B cell (primary cell): ENCODE results near the gene ZNF106. TPM values are rescaled to one million over a fixed set of nuclear protein-coding genes. Genes with fewer than 3 reads are reported as not detected.

ENCODE experiments used
- ATAC-seq: fragments of 200-7000 bp; cut with Tn5 transposase; one replicate; pipeline ENCODE4 v1.10.0; 2021; ENCODE audit warnings: low read depth, mild to moderate bottlenecking, moderate number of reproducible peaks, moderate library complexity
- CTCF ChIA-PET: fragments of 350-600 bp; sonication (Branson Sonifier 250); formaldehyde crosslinking; loops from one replicate; lab custom pipeline; 2021; ENCODE audit warnings: antibody characterized with exemption, inconsistent platforms; lab: Charles Lee
- POLR2A ChIA-PET: fragments of 350-600 bp; sonication (Branson Sonifier 250); formaldehyde crosslinking; loops from one replicate; lab custom pipeline; 2021; ENCODE audit warnings: antibody characterized with exemption; lab: Charles Lee
- DNase-seq: peaks from one replicate; pipeline ENCODE4 v3.0.0; 2013
- H2AFZ ChIP-seq: 2 replicates; pipeline ENCODE4 v1.6.1; 2012; ENCODE audit warnings: mild to moderate bottlenecking, low read depth, low read length; ENCODE audit not compliant: insufficient read depth, poor library complexity, severe bottlenecking
- H3K27ac ChIP-seq, 2 donors: 1 replicate in 1 of 2; 2 replicates in 1 of 2; pipeline ENCODE4 v1.5.1; 2012 to 2013; ENCODE audit warnings: low read length in 2 of 2, mild to moderate bottlenecking in 2 of 2, moderate library complexity in 1 of 2
- H3K27me3 ChIP-seq, 4 experiments: fragments of 200-600 bp in 1 of 4; sonication (generic) in 1 of 4; replicated peaks in 1 of 4; 1 replicate in 2 of 4; 2 replicates in 2 of 4; pipeline versions ENCODE4 v1.6.1 to v1.7.0; 2013 to 2016; ENCODE audit warnings: low read length in 3 of 4, mild to moderate bottlenecking in 2 of 4, mixed read lengths in 1 of 4, moderate library complexity in 1 of 4; ENCODE audit not compliant: insufficient read depth in 4 of 4, control insufficient read depth in 3 of 4; ENCODE audit errors: control extremely low read depth in 1 of 4
- H3K36me3 ChIP-seq, 2 experiments: replicated peaks in 1 of 2; 1 replicate in 1 of 2; 2 replicates in 1 of 2; pipeline versions ENCODE4 v1.6.1 to v1.7.1; 2013; ENCODE audit warnings: low read length in 1 of 2; ENCODE audit not compliant: insufficient read depth in 2 of 2, control insufficient read depth in 1 of 2; ENCODE audit errors: control extremely low read depth in 1 of 2, extremely low read depth in 1 of 2
- H3K4me1 ChIP-seq, 2 donors: fragments of 200-600 bp in 1 of 2; sonication (generic) in 1 of 2; 1 replicate in 1 of 2; 2 replicates in 1 of 2; pipeline versions ENCODE4 v1.5.1 to v1.6.1; 2013 to 2017; ENCODE audit warnings: low read length in 2 of 2; ENCODE audit not compliant: control insufficient read depth in 2 of 2, insufficient read depth in 2 of 2
- H3K4me2 ChIP-seq: replicated peaks from 2 replicates; pipeline ENCODE3; 2012; ENCODE audit warnings: mild to moderate bottlenecking, low read depth, low read length; ENCODE audit not compliant: poor library complexity, severe bottlenecking
- H3K4me3 ChIP-seq, 5 experiments: fragments of 200-600 bp in 1 of 5; sonication (generic) in 1 of 5; 1 replicate in 3 of 5; 2 replicates in 2 of 5; pipeline versions ENCODE4 v1.5.1 to v1.7.0; 2011 to 2016; ENCODE audit warnings: low read length in 4 of 5, mild to moderate bottlenecking in 4 of 5, low read depth in 2 of 5, control low read depth in 1 of 5, moderate library complexity in 1 of 5; ENCODE audit not compliant: insufficient read depth in 1 of 5; ENCODE audit errors: control extremely low read depth in 1 of 5, extremely low read depth in 1 of 5
- H3K79me2 ChIP-seq: fragments of 200-600 bp; sonication (generic); one replicate; pipeline ENCODE4 v1.6.0; 2016; ENCODE audit warnings: low read length; ENCODE audit not compliant: control insufficient read depth, insufficient read depth
- H3K9ac ChIP-seq: fragments of 200-600 bp; sonication (generic); 2 replicates; pipeline ENCODE4 v1.6.1; 2017; ENCODE audit warnings: mild to moderate bottlenecking, low read length, moderate library complexity
- H3K9me3 ChIP-seq, 3 donors: one replicate each; pipeline versions ENCODE4 v1.6.1 to v1.7.1; 2013; ENCODE audit warnings: low read length in 2 of 3; ENCODE audit not compliant: control insufficient read depth in 2 of 3, insufficient read depth in 1 of 3; ENCODE audit errors: control extremely low read depth in 1 of 3
- H4K20me1 ChIP-seq: 2 replicates; pipeline ENCODE4 v1.6.0; 2012; ENCODE audit warnings: mild to moderate bottlenecking, low read length; ENCODE audit not compliant: insufficient read depth, control insufficient read depth, poor library complexity, severe bottlenecking
- H3K27ac Mint-ChIP-seq: one replicate; pipeline ENCODE4 v1.8.0; 2021; ENCODE audit warnings: mixed read lengths
- H3K27me3 Mint-ChIP-seq: one replicate; pipeline ENCODE4 v1.8.0; 2021; ENCODE audit warnings: mixed read lengths
- H3K4me1 Mint-ChIP-seq: one replicate; pipeline ENCODE4 v1.8.0; 2021; ENCODE audit warnings: mixed read lengths
- H3K4me3 Mint-ChIP-seq: one replicate; pipeline ENCODE4 v1.8.0; 2021; ENCODE audit warnings: mixed read lengths
- H3K9me3 Mint-ChIP-seq: one replicate; pipeline ENCODE4 v1.8.0; 2022; ENCODE audit warnings: mixed read lengths; ENCODE audit not compliant: insufficient read depth
- EZH2 ChIP-seq: IDR thresholded peaks from 2 replicates; pipeline ENCODE4 v1.6.1; 2012; ENCODE audit warnings: borderline replicate concordance, low read depth, mild to moderate bottlenecking, moderate library complexity, low read length; ENCODE audit not compliant: insufficient read depth, poor library complexity, severe bottlenecking
- WGBS: methylation state at CpG from one replicate; pipeline ENCODE4 v1.1.5; 2013; ENCODE audit warnings: missing lambda C conversion rate; ENCODE audit not compliant: insufficient coverage; 5-methylcytosine and 5-hydroxymethylcytosine counted together
- intact Hi-C: fragments of 100-400 bp; cut with micrococcal nuclease; formaldehyde crosslinking; loops from one replicate; pipeline ENCODE4 v1.10.0; 2022
- polyA plus RNA-seq: library from polyadenylated mRNA; depleted of rRNA; stranded (reverse); fragments of >200 nt; gene quantifications from 2 replicates; pipeline ENCODE4 v1.2.3, GENCODE V29; 2012
- total RNA-seq, 2 donors: library from RNA; stranded (reverse); fragments of 120-200 nt in 1 of 2; gene quantifications; 1 replicate in 1 of 2; 2 replicates in 1 of 2; pipeline versions ENCODE4 v1.2.3 to v1.2.4, GENCODE V29; 2013 to 2022
- TF ChIP-seq, protein P1 (sequence below): fragments of 200-600 bp; IDR thresholded peaks from one replicate; pipeline ENCODE4 v1.8.0; 2022; ENCODE audit warnings: antibody characterized with exemption, mild to moderate bottlenecking

The ZNF106 gene
- total and polyA plus RNA-seq, 2 donors (not counting 1 experiment from before 2014, with no cell fraction given): 10.1 to 51.4 TPM

DNA sequence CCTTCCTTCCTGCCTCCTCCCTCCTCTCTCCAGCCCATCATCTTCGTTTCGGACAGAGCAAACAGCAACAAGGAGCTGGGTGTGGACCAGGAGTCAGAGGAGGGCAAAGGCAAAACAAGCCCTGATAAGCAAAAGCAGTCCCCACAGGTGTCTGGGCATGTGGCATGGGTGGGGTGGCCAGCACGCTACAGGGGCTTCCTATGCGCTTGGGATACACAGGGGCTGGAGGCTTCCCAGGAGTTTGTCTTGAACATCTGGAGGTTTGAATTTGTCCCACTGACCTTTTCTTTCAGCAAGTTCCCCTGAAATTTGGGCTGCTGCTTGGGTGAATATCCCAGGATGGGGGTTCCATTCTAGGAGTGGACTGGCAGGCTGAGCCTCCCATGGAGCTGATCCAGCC is 82.8 kb downstream of the ZNF106 start:
- no peak for TF ChIP-seq EZH2
- TF ChIP-seq, protein P1, sequence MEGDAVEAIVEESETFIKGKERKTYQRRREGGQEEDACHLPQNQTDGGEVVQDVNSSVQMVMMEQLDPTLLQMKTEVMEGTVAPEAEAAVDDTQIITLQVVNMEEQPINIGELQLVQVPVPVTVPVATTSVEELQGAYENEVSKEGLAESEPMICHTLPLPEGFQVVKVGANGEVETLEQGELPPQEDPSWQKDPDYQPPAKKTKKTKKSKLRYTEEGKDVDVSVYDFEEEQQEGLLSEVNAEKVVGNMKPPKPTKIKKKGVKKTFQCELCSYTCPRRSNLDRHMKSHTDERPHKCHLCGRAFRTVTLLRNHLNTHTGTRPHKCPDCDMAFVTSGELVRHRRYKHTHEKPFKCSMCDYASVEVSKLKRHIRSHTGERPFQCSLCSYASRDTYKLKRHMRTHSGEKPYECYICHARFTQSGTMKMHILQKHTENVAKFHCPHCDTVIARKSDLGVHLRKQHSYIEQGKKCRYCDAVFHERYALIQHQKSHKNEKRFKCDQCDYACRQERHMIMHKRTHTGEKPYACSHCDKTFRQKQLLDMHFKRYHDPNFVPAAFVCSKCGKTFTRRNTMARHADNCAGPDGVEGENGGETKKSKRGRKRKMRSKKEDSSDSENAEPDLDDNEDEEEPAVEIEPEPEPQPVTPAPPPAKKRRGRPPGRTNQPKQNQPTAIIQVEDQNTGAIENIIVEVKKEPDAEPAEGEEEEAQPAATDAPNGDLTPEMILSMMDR: no peak
- H3K27ac Mint-ChIP-seq: no peak overlapping the region
- Histone ChIP-seq H3K4me2 (no peak overlapping the region), H3K27me3 (no peaks in the 10 kb centered on the region), H3K79me2 (no peaks in the 10 kb centered on the region), H2AFZ (no peak overlapping the region), H4K20me1 (no peaks in the 10 kb centered on the region), H3K4me3 (no peak overlapping the region), H3K36me3 (peaks cover 0 to 25% of the 10 kb centered on the region in 2 experiments), H3K27ac (no peak overlapping the region), H3K9ac (no peak overlapping the region), H3K9me3 (no peaks in the 10 kb centered on the region), H3K4me1 (no peaks in the 10 kb centered on the region)
- intact Hi-C loops: no loop called here
- H3K9me3 Mint-ChIP-seq: no peaks in the 10 kb centered on the region
- H3K4me1 Mint-ChIP-seq: no peaks in the 10 kb centered on the region
- ATAC-seq (no peak), DNase-seq (no peak)
- H3K4me3 Mint-ChIP-seq: no peak overlapping the region
- ChIA-PET POLR2A (no interaction called here), CTCF (no interaction called here)
- WGBS: 98% methylated on average over 4 of the region's 4 CpGs
- H3K27me3 Mint-ChIP-seq: no peaks in the 10 kb centered on the region

DNA sequence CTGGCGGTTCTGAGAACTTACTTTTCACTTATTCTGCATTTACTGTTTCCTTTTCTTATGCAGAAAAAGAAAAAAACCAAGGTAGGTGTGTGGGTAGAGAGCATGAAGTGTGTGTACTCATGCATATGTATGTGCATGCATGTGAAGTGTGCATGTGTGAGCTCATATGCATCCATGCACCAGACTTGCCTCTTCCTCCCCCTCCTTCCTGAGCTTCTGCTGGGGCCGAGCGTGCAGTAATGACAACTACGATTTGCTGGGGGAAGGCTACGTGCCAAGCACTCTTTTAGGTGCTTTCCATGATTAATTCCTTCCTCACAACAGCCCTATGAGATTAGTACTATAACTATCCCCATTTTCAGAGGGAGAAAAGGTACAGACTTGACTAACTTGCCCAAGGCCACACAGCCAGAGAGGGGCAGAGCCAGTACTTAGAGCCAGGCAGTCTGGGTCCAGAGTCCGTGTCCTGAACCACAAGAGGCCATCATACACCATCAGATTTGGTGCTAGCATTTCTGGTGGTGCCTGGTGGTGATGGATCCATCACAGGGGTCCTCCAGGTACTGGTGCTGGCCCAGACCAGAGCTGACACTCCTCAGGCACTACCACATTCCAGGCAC is 85.0 kb downstream of the ZNF106 start:
- Histone ChIP-seq H3K9me3 (peaks cover 0 to 2% (median 0%) of the 10 kb centered on the region in 3 donors), H3K27me3 (no peaks in the 10 kb centered on the region), H3K36me3 (peaks cover 0 to 27% of the 10 kb centered on the region in 2 experiments), H3K4me2 (no peak overlapping the region), H4K20me1 (no peaks in the 10 kb centered on the region), H2AFZ (no peak overlapping the region), H3K79me2 (no peaks in the 10 kb centered on the region), H3K9ac (no peak overlapping the region), H3K27ac (no peak overlapping the region), H3K4me3 (no peak overlapping the region), H3K4me1 (no peaks in the 10 kb centered on the region)
- ChIA-PET CTCF (no interaction called here), POLR2A (no interaction called here)
- no peaks in the 10 kb centered on the region for H3K27me3 Mint-ChIP-seq
- ATAC-seq (no peak), DNase-seq (no peak)
- H3K9me3 Mint-ChIP-seq: no peaks in the 10 kb centered on the region
- no peak overlapping the region for H3K4me3 Mint-ChIP-seq
- peaks cover 9% of the 10 kb centered on the region for H3K4me1 Mint-ChIP-seq
- no peak overlapping the region for H3K27ac Mint-ChIP-seq
- no peak for TF ChIP-seq EZH2
- TF ChIP-seq, protein P1: no peak
- intact Hi-C loops: no loop called here
- WGBS: 96% methylated on average over 2 of the region's 6 CpGs
